SHP77 (cell line): ENCODE measurements around the gene PDE11A.

ENCODE experiments used
- DNase-seq, 2 experiments: peaks; one replicate each; lab custom pipeline; 2025; lab: John Stamatoyannopoulos, UW

The PDE11A gene

DNA sequence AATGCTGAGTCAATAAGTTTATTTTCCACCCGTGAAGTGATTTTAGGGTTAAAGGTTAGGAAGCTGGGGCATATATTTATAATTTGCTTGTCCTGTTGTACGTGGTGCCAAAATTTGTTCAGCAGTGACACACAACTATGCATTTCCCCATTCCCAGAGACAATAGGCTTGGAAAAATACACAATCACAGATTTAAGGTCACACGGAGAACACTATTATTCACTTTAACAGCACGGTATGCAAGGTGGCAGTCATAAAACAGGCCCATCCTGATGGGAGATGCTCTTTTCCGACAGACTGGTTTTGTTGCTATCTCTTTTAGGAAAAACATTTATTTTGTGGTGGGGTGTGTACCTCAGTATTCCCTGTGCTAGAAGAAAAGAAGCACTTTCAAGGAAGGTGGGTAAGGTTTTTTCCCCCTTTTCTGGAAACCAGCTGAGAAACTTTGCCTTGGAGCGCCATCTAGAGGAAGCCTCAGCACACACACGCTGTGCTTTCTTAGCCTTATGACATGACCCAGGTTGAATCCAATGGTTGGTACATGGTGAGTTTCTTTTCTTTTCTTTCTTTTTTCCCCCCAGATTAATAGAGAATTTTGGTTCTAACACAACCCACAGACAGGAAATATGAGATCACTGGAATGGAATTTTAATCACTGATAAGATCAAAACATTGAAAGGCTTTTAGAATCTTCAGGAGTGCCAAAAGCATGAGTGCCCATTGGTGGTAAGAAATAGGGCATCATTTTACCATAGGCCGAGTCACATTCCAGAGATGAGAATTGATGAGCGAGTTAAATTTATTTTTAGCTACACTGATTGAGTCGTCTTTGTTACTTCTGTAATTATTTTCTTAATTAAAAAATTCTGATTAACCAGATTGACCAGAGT, 347.9 kb downstream of the PDE11A start:
- peak in 1 of 2 experiments; percentile 42 for DNase-seq

DNA sequence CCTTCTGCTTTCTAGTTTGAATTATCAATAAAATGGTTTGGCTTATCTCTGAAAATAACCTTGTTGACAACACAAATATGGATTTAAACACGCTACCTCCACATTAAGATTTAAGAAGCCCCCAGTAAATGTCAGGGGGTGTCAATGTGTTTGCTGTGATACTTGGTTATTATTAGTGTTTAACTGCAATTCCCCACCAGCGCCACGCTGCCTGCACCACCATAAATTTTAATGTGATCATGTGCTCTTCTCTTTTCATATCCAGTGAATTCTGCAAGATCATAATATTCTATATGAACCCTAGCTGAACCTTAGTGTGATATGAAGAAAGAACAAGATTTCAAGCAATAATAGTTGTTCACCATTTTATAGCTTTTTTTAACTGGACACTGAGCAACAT, 349.3 kb downstream of the PDE11A start:
- no peak for DNase-seq

DNA sequence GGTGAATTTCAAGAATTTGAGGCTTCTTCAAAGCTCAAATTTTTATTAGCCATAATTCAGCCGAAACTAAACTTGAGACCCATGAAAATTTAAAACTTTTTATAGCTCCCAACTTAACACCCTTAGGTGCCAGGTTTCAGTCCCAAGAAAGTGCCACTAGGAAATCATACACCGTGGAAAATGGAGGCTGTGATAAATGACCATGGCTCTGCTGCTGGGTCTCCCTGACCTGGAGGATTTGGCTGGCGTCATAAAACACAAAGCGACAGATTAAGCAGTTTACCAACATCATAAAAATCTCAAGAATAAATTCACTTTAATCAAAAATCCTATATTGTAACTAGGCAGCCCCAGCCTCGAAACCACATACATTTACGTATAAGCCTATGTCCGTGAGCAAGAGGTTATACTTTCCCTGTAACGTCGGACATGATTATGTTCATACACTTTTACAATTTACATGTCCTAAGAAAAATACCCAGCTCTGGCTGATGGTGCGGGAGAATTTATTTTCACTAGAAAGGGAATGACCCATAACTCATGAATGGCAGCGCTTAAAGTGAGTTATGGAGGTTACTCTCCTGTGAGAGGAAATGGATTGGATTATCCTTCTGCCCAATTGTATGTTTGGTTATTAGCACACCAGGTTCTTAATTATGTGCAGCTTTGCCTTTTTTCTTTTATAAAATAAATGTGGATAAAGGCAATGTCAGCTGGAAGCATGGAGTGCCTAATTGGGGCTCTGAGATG, 350.6 kb downstream of the PDE11A start:
- no peak for DNase-seq

DNA sequence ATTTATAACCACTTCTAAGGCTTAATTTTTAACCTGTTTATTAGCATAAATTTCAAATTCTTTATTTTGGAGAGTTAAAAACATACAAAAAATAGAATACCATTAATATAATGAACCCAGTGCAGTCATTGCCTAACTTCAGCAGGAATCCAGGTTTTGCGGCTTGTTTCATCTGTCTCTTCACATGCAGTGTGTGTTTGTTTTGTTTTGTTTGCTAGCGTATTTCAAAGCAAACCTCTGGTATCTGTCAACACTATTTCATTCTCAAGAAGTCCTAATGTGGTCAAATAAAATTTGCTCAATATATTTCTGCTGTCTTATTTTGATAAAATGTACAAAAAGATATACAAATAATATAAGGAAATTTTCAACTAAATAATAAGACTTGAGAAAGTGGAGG, 351.5 kb downstream of the PDE11A start:
- no peak for DNase-seq

DNA sequence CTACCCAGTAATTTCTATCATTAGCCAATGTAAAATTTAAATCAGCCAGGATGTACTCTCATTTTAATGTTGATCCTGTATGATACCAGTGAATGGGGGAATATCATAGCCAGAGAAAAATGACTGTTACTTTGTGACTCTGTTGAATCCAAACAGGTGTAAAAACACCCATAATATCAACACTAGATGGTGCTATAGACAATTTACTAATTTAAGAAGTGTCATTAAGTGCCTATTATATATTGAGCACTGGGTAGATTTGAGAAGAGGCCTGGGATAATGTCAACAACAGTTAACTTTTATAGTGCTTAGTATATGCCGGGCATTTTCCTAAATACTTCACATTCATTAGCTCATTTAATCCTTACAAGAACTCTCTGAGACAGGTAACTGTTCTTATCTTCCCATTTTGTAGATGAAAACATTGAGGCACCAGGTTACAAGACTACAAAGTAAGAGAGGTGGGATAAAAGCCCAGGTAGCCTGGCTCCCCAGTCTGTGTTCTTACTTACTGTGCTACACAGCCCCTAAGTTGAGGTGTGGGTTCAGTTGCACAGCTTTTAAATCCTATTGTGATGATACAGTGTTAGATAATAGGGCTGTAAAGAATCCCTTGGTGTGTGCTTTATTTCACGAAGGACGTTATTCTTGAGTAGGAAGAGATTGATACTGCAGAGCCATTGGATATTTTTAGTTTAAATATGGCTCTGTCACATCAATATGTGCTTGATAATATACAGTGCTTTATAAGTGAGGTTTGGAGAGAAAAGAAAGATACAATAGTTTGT, 354.6 kb downstream of the PDE11A start:
- no peak for DNase-seq

DNA sequence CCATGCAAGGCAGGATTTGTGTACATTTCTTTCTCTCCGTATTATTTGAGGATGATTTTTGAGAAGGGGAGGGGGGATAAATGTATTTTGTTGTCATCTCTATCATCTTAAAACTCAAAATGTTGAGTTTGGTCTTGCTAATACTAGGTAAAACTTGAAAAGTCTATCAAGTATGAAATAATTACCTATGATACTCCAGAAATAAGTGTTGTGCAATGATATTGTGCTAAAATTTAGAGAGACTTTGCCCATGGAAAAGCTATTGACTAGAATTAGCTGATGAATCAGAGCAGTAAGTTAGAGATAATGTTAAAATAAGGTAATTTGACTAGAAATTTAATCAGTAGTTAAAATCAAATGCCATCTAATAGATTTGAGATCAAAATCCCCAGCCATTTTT, 356.1 kb downstream of the PDE11A start:
- no peak for DNase-seq

DNA sequence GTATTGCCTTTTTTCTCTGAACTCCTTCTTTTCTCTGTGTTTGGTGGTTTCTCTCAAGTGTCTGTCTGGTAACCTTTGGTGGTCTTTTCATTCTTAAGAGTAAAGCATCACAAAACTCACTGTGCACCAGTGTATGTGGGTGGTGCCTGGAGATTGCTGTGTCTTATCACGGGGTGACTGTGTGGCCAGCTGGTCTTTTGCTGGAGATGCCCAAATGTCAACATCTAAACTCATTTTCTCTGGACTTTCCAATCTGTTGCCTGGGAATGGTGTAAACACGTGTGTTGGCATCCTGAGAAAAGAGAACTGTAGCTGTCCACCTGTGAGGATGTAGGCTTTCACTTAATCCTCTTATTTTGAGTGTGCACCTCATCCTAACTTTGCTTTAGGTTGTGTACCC, 356.8 kb downstream of the PDE11A start:
- no peak for DNase-seq

DNA sequence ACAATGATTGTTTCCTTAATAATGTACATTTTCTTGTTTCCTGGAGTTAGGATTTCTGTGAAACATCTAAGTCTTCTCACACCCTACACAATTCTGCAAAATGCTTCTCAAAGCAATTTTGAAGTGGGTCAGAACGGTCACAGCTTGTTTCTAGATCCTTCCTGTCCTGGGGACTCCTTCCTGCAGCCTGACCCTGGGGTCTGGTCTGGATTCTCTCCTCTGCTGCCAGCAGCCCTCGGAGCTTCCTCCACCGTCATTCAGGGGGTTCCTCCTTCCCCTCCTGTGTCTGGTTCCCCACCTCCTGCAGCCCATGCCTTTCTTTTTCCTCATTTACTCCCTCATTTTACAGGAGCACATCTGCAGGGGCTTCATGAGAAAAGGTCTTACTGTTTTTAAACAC, 357.9 kb downstream of the PDE11A start:
- no peak for DNase-seq

DNA sequence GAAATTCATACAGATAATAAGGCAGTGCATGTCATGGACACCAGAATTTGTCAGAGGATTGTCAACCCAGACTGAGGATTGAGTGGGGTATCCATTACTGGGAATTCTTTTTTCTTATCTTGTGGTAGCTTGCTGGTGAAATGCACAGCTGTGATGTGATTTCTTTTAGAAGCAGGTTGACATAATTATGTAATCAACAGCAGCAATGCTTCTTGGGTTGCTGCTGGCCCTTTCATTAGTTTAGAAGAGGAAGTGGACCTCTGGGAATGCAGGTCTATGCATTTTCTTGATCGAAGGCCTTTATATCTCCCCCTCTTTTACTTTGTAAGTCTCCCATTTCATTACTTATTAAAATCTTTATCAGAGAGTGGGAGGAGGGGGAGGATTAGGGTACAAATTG, 360.1 kb downstream of the PDE11A start:
- no peak for DNase-seq

DNA sequence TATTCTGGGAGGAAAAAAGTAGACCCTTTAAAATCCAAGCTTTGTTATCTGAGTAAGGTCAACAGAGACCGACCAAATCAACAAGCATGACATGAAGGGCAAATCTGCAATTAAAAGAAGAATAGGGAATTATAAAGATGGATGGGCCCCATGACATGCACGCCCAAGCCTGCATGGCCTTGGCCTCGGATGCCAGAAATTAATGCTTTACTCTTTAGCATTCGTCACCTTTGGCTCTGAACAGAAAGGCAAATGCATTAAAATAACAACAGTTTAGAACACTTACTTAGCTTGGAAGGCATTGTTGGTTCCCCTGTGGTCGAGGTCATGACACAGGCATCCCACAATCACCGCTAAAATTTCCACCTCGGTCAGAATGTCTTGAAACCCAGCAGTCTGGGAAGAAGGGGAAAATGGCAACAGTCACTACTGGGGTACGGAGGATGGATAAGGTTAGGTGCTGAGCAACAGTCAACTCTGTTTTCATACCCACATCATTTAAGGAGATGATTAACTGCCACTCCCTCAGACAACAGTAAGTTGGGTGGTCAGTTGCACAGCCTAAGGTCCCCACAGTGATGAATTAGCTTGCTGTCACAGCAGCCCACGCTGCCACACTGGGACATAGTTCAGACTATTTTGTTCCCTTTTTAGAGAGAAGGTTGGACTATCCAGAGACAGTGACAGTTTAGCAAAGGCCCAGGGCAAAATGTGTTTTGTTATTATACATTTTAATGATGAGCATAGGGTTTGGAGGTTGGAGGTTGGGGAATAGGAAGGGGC, 360.9 kb downstream of the PDE11A start:
- DNase-seq: no peak

DNA sequence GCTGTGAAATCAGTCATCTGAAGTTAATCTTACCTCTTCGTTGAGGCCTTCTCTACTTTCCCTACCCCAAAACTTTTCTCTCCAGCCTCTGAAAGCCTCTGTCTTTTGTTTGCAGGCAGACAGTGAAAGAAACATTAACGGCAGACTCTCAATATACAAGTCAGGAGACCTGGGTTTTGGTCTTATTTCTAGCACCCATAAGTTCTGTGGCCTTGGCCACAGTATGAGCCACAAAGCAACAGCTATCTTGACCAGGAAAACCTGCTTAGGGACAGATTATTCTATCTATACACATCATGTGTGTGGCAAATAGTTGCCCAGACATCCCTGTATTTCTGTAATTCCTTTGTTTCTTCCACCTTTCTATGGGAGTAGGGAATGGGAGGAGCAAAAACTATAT, 361.7 kb downstream of the PDE11A start:
- DNase-seq: no peak

DNA sequence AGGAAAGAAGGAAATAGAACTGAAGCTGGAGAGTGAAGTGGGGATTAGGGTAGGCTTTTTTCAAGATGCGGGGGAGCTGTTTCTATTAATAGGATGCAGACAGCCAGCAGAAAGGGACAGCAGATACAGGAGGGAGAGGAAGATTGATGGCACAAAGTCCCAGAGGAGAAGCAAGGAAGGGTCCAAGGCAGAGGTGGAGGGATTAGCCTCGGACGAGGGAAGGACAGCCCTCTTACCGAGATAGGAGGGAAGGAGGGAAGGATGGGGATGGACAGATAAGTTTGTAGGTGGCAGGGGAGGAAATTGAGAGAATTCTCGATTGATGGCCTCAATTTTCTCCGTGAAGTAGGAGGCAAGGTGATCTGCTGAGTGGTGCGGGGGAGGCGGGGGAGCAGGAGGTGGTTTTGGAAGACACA, 362.6 kb downstream of the PDE11A start:
- no peak for DNase-seq

DNA sequence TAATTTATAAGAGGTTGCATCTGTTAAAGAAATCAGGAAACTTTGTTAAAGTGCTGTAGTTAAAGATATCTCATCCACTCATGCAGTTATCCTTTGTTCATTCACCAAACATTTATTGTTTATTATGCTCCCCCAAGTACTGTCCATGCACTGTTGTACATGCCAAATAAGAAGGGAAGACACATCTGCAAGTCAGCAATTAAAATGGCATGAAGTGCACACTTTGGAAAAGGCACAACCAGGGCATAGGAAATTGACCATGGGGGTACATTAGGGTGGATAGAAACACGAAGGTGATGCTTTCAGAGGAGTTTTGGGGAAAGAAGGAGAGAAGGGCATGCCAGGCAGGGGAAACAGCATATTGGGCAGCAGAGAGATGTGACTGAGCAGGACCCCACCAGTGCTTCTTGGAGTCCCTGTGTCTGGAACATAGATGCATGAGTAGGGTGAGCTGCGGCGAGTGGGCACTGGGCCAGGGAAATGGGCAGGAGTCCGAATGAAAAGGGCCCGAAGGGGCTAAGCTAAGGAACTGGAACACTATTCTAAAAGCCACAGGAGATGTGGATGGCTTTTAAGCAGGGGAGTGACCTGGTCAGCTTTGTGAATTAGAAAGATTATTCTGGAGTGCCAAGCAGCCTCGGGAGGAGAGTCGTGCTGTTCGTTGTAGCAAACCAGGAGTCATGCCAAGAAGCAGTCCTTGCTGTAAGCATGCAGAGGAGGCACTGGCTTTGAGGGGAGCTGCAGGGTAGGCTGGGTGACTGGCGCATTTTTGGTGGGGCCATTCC, 363.7 kb downstream of the PDE11A start:
- no peak for DNase-seq

DNA sequence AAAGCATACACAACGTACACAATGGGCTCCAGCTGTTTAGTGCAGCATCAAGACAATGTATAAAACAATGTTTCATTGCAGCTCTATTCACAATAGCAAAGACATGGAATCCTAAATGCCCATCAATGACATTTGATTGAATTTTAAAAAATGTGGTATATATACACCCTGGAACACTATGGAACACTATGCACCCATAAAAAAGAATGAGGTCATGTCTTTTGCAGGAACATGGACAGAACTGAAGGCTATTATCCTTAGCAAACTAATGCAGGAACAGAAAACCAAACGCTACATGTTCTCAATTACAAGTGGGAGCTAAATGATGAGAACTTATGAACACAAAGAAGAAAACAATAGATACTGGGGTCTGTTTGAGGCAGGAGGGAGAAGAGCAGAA, 364.5 kb downstream of the PDE11A start:
- no peak for DNase-seq

DNA sequence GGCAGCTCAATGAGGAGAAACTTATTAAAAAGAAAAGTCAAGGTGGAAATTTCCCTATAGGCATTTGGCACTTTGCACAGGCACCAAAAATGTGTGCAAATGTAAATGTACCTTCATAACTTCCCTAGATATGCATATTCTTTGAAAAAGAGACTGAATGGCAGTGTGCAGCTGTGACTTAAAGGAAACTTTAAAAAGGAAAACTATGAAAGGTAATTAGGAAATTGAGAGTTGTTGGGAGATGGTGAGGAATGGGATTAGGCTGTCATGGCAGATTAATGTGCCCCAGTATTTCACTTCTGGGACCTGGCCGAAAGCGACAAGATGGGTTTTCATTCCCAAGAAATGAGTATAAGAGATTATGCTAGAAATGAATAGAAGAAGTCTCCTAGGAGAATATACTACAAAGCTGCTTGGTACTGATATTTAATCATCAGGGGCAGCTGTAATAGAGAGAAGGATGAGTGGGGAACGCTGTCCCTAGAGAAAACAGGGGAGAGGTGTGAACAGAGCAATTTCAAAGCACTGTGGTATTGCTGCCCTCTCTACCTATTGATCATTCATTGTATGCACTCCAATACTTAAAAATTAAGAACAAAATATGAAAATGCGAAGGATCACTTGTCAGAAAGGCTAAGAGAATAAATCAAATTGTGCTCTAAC, 366.9 kb downstream of the PDE11A start:
- DNase-seq: no peak

DNA sequence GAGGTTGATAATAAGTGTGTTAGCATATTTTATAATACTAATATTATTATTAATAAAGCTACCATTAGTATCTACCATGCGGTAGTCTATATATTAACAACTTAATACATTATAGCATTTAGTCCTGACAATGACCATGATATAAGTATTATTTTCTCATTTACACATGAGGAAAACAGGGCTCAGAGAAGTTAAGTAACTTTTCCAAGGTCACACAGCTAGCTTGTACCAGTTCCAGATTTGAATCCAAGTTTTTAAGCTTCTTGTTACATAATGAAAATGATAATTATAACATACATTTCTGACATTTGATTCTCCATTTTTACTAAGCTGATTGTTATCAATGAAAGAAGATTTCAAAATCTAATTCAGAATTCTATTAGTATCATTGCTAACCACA, 369.4 kb downstream of the PDE11A start:
- DNase-seq: no peak

DNA sequence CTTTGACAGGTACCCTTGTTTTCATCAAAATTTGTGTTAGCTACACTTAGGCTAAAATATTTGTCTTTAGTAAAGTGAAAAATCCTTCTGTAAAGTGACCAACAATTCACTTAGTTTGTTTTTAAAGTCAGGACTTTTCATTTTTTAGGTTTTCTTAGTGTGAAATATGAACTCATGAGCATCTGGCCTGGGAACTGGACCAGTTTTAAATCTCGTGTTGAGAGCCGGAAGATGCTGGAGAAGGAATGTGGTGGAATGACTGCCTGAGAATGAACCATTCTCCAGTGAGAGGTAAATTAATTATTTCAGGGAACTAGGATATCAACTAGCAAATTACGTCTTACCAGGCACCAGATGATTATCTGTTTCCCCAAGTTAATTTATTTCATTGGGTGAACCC, 374.3 kb downstream of the PDE11A start:
- DNase-seq: no peak

DNA sequence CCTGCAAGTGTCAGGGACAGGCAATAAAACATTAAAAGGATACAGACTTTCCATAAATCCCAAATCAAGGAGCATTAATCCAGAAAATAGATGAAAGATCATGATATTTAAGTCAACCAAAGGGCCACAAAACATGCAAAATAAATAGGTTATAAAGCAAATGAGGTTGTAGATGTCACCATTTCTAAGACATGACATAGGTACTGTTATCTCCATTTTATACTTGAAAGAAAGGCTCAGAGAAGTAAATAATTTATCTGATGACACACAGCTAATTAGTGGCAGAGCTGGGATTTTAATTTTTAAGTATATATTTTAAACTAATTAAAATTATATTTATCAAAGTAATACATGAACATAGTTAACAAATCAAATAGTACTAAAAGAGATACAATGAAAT, 378.2 kb downstream of the PDE11A start:
- no peak for DNase-seq

DNA sequence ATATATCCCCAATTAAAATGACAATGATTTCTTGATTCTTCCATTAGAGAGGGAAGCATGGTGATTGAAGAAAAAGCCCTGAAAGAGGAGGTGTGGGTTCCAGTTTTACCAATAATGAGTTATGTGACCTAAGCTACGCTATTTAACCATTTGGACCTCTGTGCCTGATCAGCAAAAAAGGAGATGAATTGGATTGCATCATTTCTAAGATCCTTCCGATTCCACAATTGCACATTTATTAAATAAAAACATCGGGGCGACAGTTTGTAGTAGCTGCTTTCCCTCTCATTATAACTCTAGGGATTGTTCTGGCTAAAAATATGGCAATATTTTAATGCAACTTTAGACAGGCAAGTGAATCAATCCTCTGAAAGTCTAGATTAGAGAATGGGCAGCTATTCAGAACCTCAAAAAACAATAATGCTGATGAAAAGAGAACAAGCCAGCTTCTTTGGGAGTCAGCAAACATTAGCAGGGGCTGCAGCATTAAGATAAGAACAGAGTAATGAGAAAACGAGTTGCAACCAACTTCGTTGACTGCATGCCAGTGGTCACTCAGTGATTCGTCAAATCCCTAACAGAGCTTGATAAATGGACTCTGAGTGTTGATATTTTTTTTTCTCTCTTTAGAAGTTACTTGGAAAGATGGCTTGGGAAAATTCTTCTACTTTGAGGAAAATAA, 378.8 kb downstream of the PDE11A start:
- DNase-seq: no peak

DNA sequence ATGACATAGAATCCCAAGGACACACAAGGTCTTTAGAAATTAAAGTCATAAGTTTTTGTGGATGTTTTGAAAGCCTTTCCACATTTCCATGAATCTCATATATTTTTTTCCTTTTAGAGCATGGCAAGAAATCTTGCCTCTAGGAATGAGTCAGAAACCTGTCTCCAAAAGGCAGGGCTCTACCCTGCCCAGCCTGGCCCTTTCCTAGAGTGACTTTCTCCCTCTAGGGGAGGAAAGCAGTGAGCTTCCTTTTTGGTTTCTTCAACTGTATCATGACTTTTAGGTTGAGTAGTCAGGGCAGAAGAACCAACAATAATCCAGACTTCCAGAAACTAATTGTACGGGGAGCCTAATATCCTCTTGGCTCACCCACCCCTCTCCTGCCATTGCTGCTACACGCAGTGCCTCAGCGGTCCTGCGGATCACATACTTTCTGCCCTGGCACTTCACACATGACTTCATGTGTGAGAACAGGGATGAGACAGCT, 379.8 kb downstream of the PDE11A start:
- no peak for DNase-seq
